Uterus (tissue), 2 donors: ENCODE results near the gene UQCRH.

Experiments used
- POLR2A ChIP-seq, 2 donors: fragments of 450-650 bp; IDR thresholded peaks; one replicate each; pipeline ENCODE4 v1.6.1; 2016; ENCODE audit warnings: antibody characterized with exemption in 2 of 2, mild to moderate bottlenecking in 1 of 2, moderate library complexity in 1 of 2
- TF ChIP-seq, protein P1 (sequence below), 4 experiments: fragments of 200-600 bp in 2 of 4; fragments of 450-650 bp in 2 of 4; sonication (generic) in 2 of 4; IDR thresholded peaks; one replicate each; pipeline ENCODE4 v1.5.1; 2016 to 2019; ENCODE audit warnings: antibody characterized with exemption in 4 of 4, mild to moderate bottlenecking in 2 of 4, moderate library complexity in 1 of 4

GRCh38 chr1:46295306-46295705 is 8.2 kb upstream of the UQCRH start:
- TF ChIP-seq, protein P1, sequence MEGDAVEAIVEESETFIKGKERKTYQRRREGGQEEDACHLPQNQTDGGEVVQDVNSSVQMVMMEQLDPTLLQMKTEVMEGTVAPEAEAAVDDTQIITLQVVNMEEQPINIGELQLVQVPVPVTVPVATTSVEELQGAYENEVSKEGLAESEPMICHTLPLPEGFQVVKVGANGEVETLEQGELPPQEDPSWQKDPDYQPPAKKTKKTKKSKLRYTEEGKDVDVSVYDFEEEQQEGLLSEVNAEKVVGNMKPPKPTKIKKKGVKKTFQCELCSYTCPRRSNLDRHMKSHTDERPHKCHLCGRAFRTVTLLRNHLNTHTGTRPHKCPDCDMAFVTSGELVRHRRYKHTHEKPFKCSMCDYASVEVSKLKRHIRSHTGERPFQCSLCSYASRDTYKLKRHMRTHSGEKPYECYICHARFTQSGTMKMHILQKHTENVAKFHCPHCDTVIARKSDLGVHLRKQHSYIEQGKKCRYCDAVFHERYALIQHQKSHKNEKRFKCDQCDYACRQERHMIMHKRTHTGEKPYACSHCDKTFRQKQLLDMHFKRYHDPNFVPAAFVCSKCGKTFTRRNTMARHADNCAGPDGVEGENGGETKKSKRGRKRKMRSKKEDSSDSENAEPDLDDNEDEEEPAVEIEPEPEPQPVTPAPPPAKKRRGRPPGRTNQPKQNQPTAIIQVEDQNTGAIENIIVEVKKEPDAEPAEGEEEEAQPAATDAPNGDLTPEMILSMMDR (IDR thresholded peaks at IDR 0.05), result no peak
- TF ChIP-seq POLR2A (IDR thresholded peaks at IDR 0.05), result no peak
